Measurements from ENCODE around the gene CLDN15. TPM values are rescaled to one million over a fixed set of nuclear protein-coding genes. Genes with fewer than 3 reads are reported as not detected.
"Not testable (repeated sequence)": the region's sequence is repeated elsewhere in the genome, so short reads cannot be mapped to it uniquely, and the experiment has no call there.

Gene CLDN15
- polyA plus RNA-seq, 1 experiment = 3.7 TPM

GRCh38 chr7:101208794-101209193 is 28.8 kb downstream of the CLDN15 start:
- ChIA-PET CTCF (interaction anchor here (1.1 to 1.3 kb wide), 2 partner anchors 16 to 315 kb away, joined by 4 read pairs; no protein-coding TSS in a partner anchor), POLR2A (no interaction called here)
- no peak for DNase-seq (ENCODE audit: low read depth)
- TF ChIP-seq CTCF (IDR thresholded peaks at IDR 0.05; ENCODE audit: insufficient read depth, low read depth, low read length) = no peak
- Histone ChIP-seq H3K36me3 (ENCODE audit: control insufficient read depth, insufficient read depth, low read length) (peaks cover 32% of the 10 kb centered on the region), H3K27me3 (ENCODE audit: control insufficient read depth, insufficient read depth, low read length) (no peaks in the 10 kb centered on the region), H3K4me3 (ENCODE audit: low read depth, low read length) (no peak overlapping the region)

GRCh38 chr7:101207459-101207858 is 30.1 kb downstream of the CLDN15 start:
- no peak for DNase-seq (ENCODE audit: low read depth)
- CTCF ChIA-PET = interaction anchor here (0.8 to 1.1 kb wide), 2 partner anchors 14 to 15 kb away, joined by 4 to 5 read pairs; no protein-coding TSS in a partner anchor
- POLR2A ChIA-PET = no interaction called here

GRCh38 chr7:101206665-101207042 is 30.9 kb downstream of the CLDN15 start:
- DNase-seq (ENCODE audit: low read depth) = no peak
- ChIA-PET POLR2A (interaction anchor here (0.7 kb wide), 1 partner anchor 50 kb away, joined by 4 read pairs; no protein-coding TSS in a partner anchor), CTCF (interaction anchor here (5.1 kb wide), 1 partner anchor 13 kb away, joined by 35 read pairs; no protein-coding TSS in a partner anchor)
- peaks cover 9% of the 10 kb centered on the region for H3K27me3 ChIP-seq (ENCODE audit: control insufficient read depth, insufficient read depth, low read length)
- TF ChIP-seq CTCF (IDR thresholded peaks at IDR 0.05; ENCODE audit: insufficient read depth, low read depth, low read length) = no peak
- H3K36me3 ChIP-seq (ENCODE audit: control insufficient read depth, insufficient read depth, low read length) = peaks cover 23% of the 10 kb centered on the region
- no peak overlapping the region for H3K4me3 ChIP-seq (ENCODE audit: low read depth, low read length)

More at GRCh38 chr7:101207459-101207858, 30.1 kb downstream of the CLDN15 start:
- no peak for TF ChIP-seq CTCF (IDR thresholded peaks at IDR 0.05; ENCODE audit: insufficient read depth, low read depth, low read length)
- Histone ChIP-seq H3K27me3 (ENCODE audit: control insufficient read depth, insufficient read depth, low read length) (peaks cover 3% of the 10 kb centered on the region), H3K4me3 (ENCODE audit: low read depth, low read length) (no peak overlapping the region), H3K36me3 (ENCODE audit: control insufficient read depth, insufficient read depth, low read length) (peaks cover 29% of the 10 kb centered on the region)

GRCh38 chr7:101205901-101206664 is 31.5 kb downstream of the CLDN15 start:
- no peak for TF ChIP-seq CTCF (IDR thresholded peaks at IDR 0.05; ENCODE audit: insufficient read depth, low read depth, low read length)
- peaks cover 18% of the 10 kb centered on the region for H3K36me3 ChIP-seq (ENCODE audit: control insufficient read depth, insufficient read depth, low read length)
- H3K4me3 ChIP-seq (ENCODE audit: low read depth, low read length) = no peak overlapping the region
- H3K27me3 ChIP-seq (ENCODE audit: control insufficient read depth, insufficient read depth, low read length) = peaks cover 11% of the 10 kb centered on the region
- CTCF ChIA-PET = interaction anchor here (1.1 to 5.1 kb wide), 2 partner anchors 13 to 62 kb away, joined by 4 to 35 read pairs; no protein-coding TSS in a partner anchor
- DNase-seq (ENCODE audit: low read depth) = no peak
- POLR2A ChIA-PET = interaction anchor here (0.7 kb wide), 1 partner anchor 50 kb away, joined by 4 read pairs; no protein-coding TSS in a partner anchor

GRCh38 chr7:101203740-101204738 is 33.6 kb downstream of the CLDN15 start:
- CTCF ChIA-PET = interaction anchor here (5.1 kb wide), 1 partner anchor 11 kb away, joined by 35 read pairs; no protein-coding TSS in a partner anchor

More at GRCh38 chr7:101203740-101204738, 33.6 kb downstream of the CLDN15 start:
- DNase-seq (ENCODE audit: low read depth); H3K36me3 ChIP-seq (ENCODE audit: control insufficient read depth, insufficient read depth, low read length); POLR2A ChIA-PET; H3K4me3 ChIP-seq (ENCODE audit: low read depth, low read length): not testable (repeated sequence)
- H3K27me3 ChIP-seq (ENCODE audit: control insufficient read depth, insufficient read depth, low read length) = peaks cover 19% of the 10 kb centered on the region
